ENCODE results near the gene STK32A.
"Not testable (repeated sequence)": the region's sequence is repeated elsewhere in the genome, so short reads cannot be mapped to it uniquely, and the experiment has no call there.

The STK32A gene

DNA sequence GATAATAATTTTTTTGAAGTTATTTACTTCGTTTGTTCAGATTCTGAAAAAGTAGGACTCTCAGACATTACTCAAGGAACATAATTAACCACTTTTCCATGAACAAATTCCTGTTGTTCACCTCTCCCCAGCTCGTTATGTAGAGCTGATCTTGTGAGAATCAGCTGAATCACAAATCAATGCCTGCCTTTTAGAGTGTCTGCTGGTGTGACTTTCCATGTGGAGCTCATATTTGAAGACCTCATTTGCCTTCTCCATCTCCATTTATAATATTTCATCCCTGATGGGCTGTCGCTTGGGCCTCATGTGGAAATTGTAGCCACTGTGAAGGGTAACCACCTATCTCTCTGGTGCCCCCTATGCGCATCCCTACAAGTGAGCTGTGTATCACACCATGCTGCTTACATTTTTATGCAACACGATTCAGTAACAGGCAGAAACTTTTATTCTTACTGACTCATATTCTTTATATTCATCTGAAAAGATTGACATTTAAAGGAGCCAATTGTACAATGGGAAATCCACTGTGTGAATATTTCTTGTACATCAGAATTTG lies 111.3 kb downstream of the STK32A start:
- no peak for DNase-seq (ENCODE audit: low read depth in 2 of 2)

DNA sequence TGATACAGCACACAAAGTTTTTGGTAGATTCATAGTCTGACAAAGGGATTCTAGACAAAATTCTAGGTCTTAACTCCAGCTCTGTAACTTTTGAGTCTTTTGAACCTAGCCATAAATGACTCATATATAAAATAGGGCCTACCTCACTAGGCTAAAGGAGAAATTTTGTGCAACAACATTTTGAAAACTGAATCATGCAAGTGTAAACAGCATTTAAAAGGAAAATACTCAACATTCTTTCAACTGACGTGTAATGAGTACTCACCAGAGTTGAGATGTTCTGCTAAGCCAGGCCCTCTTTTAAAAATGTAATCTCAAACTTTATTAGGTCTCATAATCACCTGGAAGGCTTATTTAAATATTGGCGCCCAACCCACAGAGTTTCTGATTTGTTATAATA lies 113.2 kb downstream of the STK32A start:
- no peak for DNase-seq (ENCODE audit: low read depth in 2 of 2)

DNA sequence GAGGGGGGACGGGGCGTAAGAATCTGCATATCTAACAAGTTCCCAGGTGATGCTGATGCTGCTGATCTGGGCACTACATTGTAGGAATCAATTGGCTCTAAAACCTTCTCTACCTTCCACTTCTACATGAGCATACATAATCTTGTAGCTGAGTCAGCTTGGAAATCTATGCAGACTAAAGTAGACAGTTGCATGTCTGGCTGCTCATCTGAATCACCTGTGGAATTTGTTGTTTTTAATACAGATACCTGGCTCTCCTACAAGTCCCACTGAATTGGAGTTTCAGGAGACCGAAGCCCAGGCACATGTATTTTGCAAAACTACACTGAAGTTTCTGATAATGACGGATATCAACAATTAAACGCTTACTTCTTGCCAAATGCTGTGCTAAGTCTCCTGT lies 113.6 kb downstream of the STK32A start:
- DNase-seq (ENCODE audit: low read depth in 2 of 2): no peak

DNA sequence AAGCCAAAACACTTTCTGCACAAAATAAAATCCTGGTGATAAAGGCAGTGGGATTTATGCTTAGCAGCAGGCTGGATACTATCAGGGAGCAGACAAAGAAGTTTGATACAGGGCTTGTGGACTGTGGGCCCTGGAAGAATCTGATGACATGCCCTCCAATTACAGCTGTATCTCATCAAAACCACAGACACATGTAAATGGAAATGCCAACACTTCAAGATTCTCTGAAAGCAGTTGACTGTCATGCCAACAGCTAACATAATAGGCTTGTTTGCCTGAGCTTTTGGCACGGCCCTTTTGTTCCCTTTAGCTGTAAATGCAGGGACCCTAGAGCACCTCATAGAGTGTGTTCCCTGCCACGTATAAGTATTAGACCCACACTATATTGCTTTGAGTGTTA lies 114.4 kb downstream of the STK32A start:
- no peak for DNase-seq (ENCODE audit: low read depth in 2 of 2)

DNA sequence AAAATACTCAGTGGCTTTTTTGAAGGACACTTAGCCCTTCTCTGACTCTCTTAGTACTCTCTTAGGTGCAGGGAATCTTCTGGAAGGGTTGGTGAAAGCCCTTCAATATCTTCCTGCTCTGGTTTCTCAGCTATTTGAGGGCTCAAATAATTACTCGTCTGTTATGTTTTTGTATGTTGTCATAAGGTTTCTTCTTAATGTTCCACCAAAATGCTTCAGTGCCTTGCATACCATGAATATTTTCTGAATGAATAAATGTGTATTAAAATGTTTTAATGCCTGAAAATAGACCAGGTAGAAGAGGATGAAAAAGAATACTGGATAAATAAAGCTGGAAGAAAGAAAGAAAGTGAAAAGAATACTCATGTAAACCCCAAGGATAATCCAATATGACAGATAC lies 124.3 kb downstream of the STK32A start:
- no peak for DNase-seq (ENCODE audit: low read depth in 2 of 2)

DNA sequence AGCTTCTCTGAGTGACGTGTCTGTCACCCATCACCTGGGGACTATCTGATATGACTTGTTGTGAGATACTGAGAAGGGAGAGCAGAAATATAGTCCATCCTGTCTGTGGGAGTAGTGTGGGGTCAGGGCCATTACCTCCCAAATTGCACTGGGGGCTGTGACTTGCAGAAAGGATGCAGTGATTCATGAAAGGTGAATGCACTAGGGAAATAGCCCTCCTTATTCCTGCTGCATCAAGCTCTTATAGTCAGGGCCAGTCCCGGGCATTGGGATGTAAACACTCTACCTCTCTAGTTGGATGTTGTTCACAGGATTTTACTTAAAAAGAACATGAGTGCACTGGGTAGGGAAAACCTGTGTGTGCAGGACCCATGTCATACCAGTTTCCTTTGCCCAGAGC lies 124.8 kb downstream of the STK32A start:
- DNase-seq (ENCODE audit: low read depth in 2 of 2): no peak

DNA sequence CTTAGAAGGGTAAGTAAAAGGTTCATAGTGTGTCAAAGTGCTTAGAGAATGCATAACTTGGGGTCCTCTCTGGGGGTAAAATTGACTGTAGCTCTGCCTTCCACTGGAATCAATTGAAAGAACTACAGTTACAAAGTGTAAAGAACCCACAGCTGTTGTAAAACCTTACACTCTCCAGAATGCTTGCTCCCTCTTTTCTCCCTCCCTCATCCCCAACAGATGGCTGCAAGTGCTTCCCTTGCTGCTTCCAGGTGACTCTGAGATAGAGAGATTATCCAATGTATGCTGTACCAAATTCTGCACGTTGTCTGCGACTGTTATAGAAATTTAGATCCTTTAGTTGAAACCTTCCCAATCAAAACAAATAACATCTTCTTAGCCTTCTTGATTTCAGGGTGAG lies 126.0 kb downstream of the STK32A start:
- no peak for DNase-seq (ENCODE audit: low read depth in 2 of 2)

DNA sequence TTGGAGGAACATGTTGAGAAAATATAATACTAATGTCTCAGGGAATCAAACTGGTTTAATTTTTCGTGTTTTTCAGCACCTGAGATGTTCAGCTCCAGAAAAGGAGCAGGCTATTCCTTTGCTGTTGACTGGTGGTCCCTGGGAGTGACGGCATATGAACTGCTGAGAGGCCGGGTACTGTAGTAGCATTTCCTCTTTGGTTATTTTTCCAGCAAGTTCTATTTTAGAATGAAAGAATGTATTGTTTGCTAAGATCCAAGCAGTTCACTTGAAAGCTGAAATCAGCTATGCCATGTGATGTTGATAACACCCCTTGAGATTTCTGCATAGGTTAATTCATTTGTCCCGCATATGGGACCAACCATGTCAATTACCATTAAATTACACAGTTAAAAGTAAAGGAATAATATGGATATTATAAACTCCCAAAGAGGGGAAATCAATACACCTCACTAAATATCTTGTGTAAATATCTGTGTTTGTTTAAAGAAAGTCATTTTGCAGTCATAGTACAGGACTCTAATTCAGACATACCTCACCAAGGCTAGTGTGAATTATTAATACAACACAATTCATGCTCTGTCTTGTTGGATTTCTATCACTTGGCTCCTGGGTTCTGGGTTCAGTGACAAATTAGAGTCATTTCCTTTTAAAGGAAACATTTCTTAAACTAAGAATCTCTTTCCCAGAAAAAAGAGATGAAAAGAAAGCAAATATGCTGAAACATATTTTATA lies 126.8 kb downstream of the STK32A start:
- no peak for DNase-seq (ENCODE audit: low read depth in 2 of 2)

DNA sequence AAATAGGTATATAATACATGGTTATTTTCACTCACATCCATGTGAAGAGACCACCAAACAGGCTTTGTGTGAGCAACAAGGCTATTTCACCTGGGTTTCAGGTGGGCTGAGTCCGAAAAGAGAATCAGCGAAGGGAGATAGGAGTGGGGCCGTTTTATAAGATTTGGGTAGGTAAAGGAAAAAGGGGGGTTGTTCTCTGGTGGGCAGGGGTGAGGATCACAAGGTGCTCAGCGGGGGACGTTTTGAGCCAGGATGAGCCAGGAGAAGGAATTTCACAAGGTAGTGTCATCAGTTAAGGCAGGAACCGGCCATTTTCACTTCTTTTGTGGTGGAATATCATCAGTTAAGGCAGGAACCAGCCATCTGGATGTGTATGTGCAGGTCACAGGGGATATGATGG lies 132.6 kb downstream of the STK32A start:
- not testable (repeated sequence) for DNase-seq (ENCODE audit: low read depth in 2 of 2)

DNA sequence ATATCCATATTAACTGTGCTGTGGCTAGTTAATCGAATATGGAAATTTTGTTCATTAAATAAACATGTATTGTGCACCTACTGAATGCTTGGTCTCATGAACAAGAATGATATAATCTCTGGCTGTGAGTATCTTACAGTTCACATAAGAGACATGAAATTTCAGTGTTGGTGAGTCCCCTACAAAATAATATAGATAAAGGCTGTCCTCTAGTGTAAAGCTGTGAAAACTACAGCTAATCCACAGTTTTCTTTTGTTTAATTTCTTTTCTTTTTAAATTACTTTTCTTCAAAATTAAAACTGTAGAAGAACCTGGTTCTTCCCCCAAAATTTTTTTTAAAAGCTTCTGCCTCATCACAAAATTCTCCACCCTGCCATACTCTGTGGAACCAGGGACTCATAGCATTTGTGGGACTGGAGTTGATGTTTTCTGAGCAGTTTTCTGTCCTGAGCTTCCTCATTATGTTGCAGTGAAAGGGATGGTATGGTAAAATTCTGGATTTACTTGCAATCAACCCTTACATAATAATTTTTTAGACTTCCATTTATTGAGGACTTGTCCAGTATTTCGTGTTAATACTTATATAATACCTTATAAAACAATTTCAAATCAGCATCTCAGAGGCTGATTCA lies 135.0 kb downstream of the STK32A start:
- no peak for DNase-seq (ENCODE audit: low read depth in 2 of 2)

DNA sequence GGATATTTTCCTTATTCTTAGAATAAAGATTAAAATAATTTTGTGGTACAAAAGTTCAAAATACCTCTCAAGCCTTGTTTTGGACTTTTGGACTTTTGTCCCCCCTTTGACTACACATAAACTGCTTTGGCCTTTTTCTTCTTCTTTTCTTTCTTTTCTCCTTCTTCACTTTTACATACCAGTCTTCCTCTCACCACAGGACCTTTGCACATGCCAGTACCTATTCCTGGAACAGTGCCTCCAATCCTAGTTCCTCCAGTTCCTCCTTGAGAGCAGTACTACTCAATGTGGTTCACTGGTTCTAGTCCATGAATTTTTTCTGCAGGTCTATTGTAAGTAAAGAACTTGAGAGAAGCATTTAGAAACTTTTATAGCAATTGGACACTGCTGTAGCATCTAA lies 136.5 kb downstream of the STK32A start:
- DNase-seq (ENCODE audit: low read depth in 2 of 2): no peak

DNA sequence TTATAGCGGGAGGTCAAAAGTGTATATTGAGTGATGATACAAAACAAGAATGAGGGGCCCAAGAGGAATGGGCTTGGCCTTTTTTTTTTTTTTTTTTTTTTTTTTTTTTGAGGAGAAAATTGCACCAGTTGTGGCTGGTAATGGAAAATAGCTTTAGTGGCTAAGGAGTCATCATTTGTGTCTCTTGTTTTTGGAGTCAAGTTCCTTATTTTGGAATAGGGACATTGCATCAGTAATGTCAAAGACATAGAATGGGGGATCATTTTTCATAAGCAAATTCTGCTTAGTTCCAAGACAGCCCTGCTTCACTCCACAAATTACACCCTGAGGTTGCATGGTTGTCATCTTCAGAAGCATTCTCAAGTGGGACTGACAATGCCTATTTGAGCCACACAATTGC lies 137.4 kb downstream of the STK32A start:
- DNase-seq (ENCODE audit: low read depth in 2 of 2): no peak

DNA sequence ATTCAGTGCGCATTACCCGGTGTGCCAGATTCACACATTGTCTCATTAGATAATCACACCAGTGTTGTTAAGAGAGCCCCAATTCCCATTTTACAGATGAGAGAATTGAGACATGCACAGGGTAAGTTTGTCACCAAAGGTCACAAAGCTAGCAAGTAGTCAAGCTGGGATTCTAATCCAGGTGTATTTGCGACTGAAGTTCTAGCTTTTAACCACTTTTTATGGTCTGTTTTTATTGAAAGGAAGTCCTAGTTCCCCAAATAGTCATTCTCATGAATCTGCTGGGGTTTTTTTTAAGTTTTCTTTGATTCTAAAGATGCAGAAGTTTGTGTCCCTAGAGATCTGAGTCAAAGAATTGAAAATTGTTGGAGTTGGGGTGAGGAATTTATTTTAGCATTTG lies 138.5 kb downstream of the STK32A start:
- no peak for DNase-seq (ENCODE audit: low read depth in 2 of 2)

DNA sequence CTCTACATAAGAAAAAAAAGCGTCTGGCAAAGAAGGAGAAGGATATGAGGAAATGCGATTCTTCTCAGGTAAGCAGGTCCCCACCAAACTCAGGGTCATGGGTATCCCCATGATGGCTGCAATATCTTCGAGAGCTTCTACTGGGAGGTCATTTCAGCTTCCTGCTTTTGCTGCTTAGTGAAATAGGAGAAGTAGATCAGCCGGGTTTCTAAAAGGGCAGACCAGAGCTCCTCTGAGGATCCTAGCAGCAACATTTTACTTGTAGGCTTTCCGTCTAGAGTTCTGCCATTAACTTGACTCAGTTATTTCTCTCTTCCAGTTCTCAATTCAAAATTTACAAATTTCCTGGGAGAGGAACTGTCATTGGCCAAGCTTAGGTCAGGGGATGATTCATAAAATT lies 140.3 kb downstream of the STK32A start:
- no peak for DNase-seq (ENCODE audit: low read depth in 2 of 2)

DNA sequence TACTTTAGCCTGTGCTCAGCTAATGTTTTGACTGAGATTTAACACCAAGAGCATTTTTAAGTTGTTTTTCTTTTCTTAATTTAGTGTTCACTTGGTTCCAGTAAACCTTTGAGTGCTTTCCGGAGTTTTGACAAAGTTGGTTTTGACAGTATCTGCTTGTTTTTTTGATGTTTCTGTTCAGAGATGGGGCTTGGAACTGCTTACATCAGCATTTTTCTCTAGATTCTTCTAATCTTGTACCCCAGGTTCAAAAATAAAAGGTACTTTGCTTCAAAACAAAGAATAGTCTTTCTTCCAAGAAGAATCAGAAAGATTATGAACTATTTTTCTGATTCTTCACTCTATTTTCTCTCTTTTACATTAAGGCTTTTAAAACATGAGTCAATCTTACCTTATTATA lies 142.9 kb downstream of the STK32A start:
- DNase-seq (ENCODE audit: low read depth in 2 of 2): no peak

DNA sequence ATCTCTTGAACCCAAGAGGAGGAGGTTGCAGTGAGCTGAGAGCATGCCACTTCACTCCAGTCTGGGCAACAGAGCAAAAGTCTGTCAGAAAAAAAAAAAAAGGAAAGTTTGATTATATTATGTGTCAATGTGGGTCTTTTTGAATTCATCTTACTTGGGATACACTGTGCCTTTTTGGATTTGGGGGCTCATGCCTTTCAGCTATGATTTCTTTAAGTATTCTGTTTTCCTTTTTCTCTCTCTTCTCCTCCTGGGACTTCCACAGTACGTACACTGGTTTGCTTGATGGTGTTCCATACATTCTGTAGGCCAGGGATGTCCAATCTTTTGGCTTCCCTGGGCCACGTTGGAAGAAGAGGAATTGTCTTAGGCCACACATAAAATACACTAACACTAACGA lies 146.7 kb downstream of the STK32A start:
- DNase-seq (ENCODE audit: low read depth in 2 of 2): no peak

DNA sequence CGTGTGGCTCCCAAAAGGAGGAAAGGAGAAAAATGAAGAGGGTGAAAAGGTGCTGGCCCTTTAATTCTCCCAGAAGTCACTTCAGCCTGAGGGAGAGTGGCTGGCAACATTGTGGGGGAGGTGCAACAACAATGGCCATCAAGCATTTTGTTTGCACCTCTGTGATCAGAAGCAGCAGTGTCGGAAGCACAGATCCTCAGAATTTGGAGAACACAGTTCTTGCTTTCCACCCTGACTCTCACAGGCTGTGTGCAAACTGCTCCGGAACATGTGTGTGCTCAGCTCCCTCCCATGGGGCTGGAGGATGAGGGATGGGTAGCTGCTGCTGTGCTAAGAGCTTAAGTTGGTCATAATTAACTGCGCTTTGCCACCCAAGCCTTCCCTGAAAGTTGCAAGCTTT lies 147.9 kb downstream of the STK32A start:
- no peak for DNase-seq (ENCODE audit: low read depth in 2 of 2)

DNA sequence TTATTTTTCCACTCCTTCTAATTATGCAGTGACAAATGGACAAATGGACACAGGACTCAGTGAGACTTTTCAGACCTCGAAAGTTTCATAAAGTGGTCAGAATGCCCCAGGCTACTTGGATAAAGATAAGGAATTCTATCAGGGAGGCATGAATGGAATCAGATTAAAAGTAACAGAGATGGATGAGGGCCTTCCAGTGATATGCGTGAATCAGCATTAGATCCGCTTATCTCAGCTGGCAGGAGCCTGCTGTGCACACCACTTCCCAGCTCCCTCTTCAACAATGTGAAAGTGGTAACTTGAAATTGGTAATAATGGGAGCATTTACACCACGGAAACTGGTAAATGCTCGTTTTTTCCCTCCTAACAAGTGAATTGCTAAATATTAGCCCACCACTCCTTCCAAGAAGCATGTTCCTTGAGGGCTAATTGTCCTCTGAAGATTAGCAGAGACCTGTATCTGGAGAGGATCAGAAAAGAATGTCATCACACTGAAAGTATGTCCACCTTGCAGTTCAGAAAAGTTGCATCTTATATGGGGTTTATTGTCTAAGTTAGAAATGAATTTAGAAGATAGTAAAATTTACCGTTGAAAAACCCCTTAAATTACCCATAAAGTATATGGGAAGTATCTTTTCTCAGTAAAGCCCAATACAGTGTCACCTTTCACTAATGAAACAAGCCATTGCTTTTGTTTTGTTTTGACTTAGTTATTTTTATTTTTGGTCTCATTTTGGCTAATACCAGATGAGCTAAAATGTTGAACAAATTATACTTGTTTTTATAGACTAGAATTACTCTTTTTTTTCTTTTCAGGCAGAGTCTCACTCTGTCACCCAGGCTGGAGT lies 149.7 kb downstream of the STK32A start:
- DNase-seq (ENCODE audit: low read depth in 2 of 2): no peak

DNA sequence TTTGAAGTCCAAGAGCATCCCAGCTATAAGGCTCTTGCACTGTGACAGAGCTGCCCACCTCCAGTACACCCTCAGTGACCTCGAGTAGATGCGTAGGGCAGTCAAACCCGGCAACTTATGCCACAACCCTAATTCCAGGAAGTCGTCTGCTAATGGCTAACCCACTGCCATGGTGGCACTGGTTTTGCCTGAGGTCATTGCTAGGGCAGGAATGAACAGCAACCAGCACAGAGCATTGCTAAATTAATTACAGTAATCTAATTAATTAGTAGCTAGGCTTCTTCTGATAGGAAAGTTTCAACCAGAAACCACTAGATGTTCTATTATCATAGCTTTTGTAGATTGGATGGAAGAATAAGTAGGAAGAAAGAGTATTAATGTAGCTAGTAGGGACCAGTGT lies 152.3 kb downstream of the STK32A start:
- no peak for DNase-seq (ENCODE audit: low read depth in 2 of 2)

DNA sequence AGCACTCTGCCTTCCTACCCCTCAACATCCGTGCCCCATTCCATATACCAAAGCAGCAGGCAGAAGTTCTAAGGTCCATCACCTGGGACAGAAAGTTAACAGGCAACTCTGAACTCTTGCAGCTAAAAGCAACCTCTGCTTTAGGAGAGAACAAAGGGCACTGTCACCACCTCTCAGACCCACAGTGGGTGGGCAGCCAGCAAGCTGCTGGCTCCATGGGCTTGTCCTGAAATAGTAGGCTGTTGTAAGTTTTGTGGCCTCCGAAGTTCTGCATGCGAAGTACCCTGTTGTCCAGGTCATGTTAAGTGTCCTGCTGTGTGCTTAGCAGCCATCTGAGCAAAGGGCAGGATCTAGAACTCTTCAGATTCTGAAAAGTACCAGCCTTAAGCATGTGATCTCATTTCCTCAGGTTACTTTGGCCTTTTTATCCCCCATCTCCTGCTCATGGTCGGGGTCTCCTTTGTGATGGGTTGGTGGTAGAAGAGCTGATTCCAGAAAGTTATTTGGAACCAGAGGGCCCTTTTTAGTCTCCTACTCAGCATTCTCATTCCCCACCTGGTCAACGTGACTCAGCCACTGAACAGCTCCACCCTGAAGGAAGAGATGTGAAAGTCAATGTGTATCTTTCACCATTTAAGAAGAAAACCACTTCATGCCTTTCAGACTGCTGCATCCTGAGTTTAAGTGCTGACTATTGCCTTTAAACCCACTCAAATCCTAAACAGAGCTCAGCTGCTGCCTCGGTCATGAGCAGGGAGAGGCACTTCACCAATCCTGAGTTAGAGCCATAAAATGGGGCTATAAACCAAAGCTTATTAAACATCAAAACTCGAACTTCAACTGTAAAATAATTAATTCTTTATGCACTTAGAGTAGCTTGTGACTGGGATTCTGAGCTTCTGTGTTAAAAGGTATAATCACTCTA lies 153.6 kb downstream of the STK32A start:
- DNase-seq (ENCODE audit: low read depth in 2 of 2): no peak

DNA sequence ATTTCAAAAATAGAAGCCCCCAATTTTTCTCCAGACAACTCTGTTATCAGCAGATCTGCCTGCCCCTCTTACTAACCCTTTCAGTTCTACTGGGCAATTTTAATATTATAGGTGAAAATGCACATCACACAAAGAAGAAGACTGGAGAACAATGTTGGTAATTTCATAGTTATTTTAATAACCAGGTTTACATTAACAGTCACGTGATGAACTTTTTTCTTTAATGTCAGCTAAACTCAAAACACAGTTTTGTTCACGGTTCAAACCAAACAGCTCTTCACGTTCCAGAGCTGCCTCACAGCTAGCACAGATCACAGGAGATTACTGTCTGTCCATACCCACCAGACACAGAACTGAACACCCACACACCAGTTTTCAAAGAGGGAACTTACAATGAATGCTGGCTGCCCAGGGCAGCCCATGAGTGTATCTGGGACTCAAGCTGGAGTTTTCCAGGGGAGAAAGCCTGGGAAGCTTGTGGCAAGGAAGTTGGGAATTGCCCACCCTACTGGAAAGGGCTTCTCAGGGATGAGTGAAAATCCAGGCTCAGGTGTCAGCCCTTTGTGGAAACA lies 155.9 kb downstream of the STK32A start:
- DNase-seq (ENCODE audit: low read depth in 2 of 2): no peak

All from fibroblast of skin of left biceps (primary cell).